WTC11 (cell line): ENCODE data around the gene OPALIN. TPM values are rescaled to one million over a fixed set of nuclear protein-coding genes. Genes with fewer than 3 reads are reported as not detected.

ENCODE experiments used
- ATAC-seq: fragments of 200-7000 bp; cut with Tn5 transposase; 2 replicates; pipeline ENCODE4 v1.10.0; 2021; ENCODE audit warnings: mild to moderate bottlenecking, moderate library complexity
- CTCF ChIA-PET: fragments of 300-600 bp; sonication (Branson Sonifier 250); formaldehyde crosslinking; loops from one replicate; lab custom pipeline; 2021; ENCODE audit warnings: antibody characterized with exemption; lab: Charles Lee
- POLR2A ChIA-PET: fragments of 350-600 bp; sonication (Branson Sonifier 250); formaldehyde crosslinking; loops from one replicate; lab custom pipeline; 2021; ENCODE audit warnings: antibody characterized with exemption; lab: Charles Lee
- DNase-seq: peaks from one replicate; pipeline ENCODE4 v3.0.0; 2021; ENCODE audit warnings: low spot score
- H3K27ac Mint-ChIP-seq: 2 replicates; pipeline ENCODE4 v1.8.0; 2021; ENCODE audit warnings: mixed read lengths
- H3K27me3 Mint-ChIP-seq: 2 replicates; pipeline ENCODE4 v1.8.0; 2021; ENCODE audit warnings: low read depth, mild to moderate bottlenecking, moderate library complexity, mixed read lengths
- H3K36me3 Mint-ChIP-seq: 2 replicates; pipeline ENCODE4 v1.8.0; 2021; ENCODE audit warnings: mixed read lengths
- H3K4me1 Mint-ChIP-seq: 2 replicates; pipeline ENCODE4 v1.8.0; 2022; ENCODE audit warnings: mixed read lengths
- H3K4me3 Mint-ChIP-seq: 2 replicates; pipeline ENCODE4 v1.8.0; 2021; ENCODE audit warnings: mild to moderate bottlenecking, moderate library complexity, mixed read lengths
- H3K9me3 Mint-ChIP-seq: 2 replicates; pipeline ENCODE4 v1.8.0; 2021; ENCODE audit warnings: mixed read lengths
- EMX1 ChIP-seq: fragments of 250-450 bp; sonication (Bioruptor Pico); IDR thresholded peaks from 2 replicates; pipeline ENCODE4 v1.8.0; 2021; ENCODE audit warnings: mild to moderate bottlenecking
- ERG ChIP-seq: fragments of 250-450 bp; sonication (Bioruptor Pico); IDR thresholded peaks from 2 replicates; pipeline ENCODE4 v1.8.0; 2021; ENCODE audit warnings: mild to moderate bottlenecking
- ETV6 ChIP-seq: sonication (generic); formaldehyde crosslinking; IDR thresholded peaks from 2 replicates; pipeline ENCODE4 v1.8.1; 2022; ENCODE audit warnings: mild to moderate bottlenecking, missing genetic modification reagents
- FOXP4 ChIP-seq: sonication (generic); formaldehyde crosslinking; IDR thresholded peaks from 2 replicates; pipeline ENCODE4 v1.8.0; 2022; ENCODE audit warnings: mild to moderate bottlenecking, missing genetic modification reagents
- IRF1 ChIP-seq: sonication (generic); formaldehyde crosslinking; IDR thresholded peaks from 2 replicates; pipeline ENCODE4 v1.8.0; 2023; ENCODE audit warnings: missing genetic modification reagents
- IRF2 ChIP-seq: sonication (generic); formaldehyde crosslinking; IDR thresholded peaks from 2 replicates; pipeline ENCODE4 v1.8.0; 2022; ENCODE audit warnings: low read depth, missing genetic modification reagents, borderline replicate concordance
- MAX ChIP-seq: sonication (generic); formaldehyde crosslinking; IDR thresholded peaks from 2 replicates; pipeline ENCODE4 v1.8.0; 2022; ENCODE audit warnings: mild to moderate bottlenecking, missing genetic modification reagents
- MLX ChIP-seq: sonication (generic); formaldehyde crosslinking; IDR thresholded peaks from 2 replicates; pipeline ENCODE4 v1.8.1; 2023; ENCODE audit warnings: mild to moderate bottlenecking, missing genetic modification reagents, moderate library complexity
- NFE2L1 ChIP-seq: sonication (generic); formaldehyde crosslinking; IDR thresholded peaks from 2 replicates; pipeline ENCODE4 v1.8.1; 2023; ENCODE audit warnings: missing genetic modification reagents
- NFYB ChIP-seq: sonication (generic); formaldehyde crosslinking; conservative IDR thresholded peaks from 2 replicates; pipeline ENCODE4 v1.8.0; 2022; ENCODE audit warnings: low read depth, missing genetic modification reagents
- NR3C1 ChIP-seq: sonication (generic); formaldehyde crosslinking; conservative IDR thresholded peaks from 2 replicates; pipeline ENCODE4 v1.8.1; 2023; ENCODE audit warnings: low read depth, mild to moderate bottlenecking, missing genetic modification reagents
- RORB ChIP-seq: fragments of 250-450 bp; sonication (Bioruptor Pico); IDR thresholded peaks from 2 replicates; pipeline ENCODE4 v1.9.0; 2021; ENCODE audit warnings: mild to moderate bottlenecking
- SMAD4 ChIP-seq: sonication (generic); formaldehyde crosslinking; IDR thresholded peaks from 2 replicates; pipeline ENCODE4 v1.8.0; 2022; ENCODE audit warnings: mild to moderate bottlenecking, missing genetic modification reagents
- TCF7 ChIP-seq: sonication (generic); formaldehyde crosslinking; IDR thresholded peaks from 2 replicates; pipeline ENCODE4 v1.8.0; 2022; ENCODE audit warnings: mild to moderate bottlenecking, low read depth, missing genetic modification reagents, moderate library complexity
- TP53 ChIP-seq: sonication (generic); formaldehyde crosslinking; IDR thresholded peaks from 2 replicates; pipeline ENCODE4 v1.8.1; 2023; ENCODE audit warnings: mild to moderate bottlenecking, missing genetic modification reagents
- USF1 ChIP-seq: sonication (generic); formaldehyde crosslinking; IDR thresholded peaks from 2 replicates; pipeline ENCODE4 v1.8.0; 2022; ENCODE audit warnings: mild to moderate bottlenecking, missing genetic modification reagents
- USF2 ChIP-seq: sonication (generic); formaldehyde crosslinking; IDR thresholded peaks from 2 replicates; pipeline ENCODE4 v1.8.1; 2023; ENCODE audit warnings: mild to moderate bottlenecking, missing genetic modification reagents, moderate library complexity
- ZNF138 ChIP-seq: sonication (generic); formaldehyde crosslinking; conservative IDR thresholded peaks from 2 replicates; pipeline ENCODE4 v1.8.1; 2022; ENCODE audit warnings: mild to moderate bottlenecking, moderate library complexity, missing genetic modification reagents
- ZNF219 ChIP-seq: sonication (generic); formaldehyde crosslinking; IDR thresholded peaks from 2 replicates; pipeline ENCODE4 v1.8.0; 2023; ENCODE audit warnings: missing genetic modification reagents, mild to moderate bottlenecking, borderline replicate concordance
- total RNA-seq: library from RNA; stranded (reverse); gene quantifications from 3 replicates; pipeline ENCODE4 v1.2.3, GENCODE V29; 2021

The OPALIN gene
- total RNA-seq, 1 experiment from 2014 or later, result 0.04 TPM

GRCh38 chr10:96338279-96338925, 20.4 kb downstream of the OPALIN start:
- DNase-seq (no peak), ATAC-seq (no peak)
- ChIA-PET CTCF (interaction anchor here (0.5 to 3.0 kb wide), 11 partner anchors 9 to 321 kb away, joined by 3 to 31 read pairs (median 6); no protein-coding TSS in a partner anchor), POLR2A (interaction anchor here (0.9 kb wide), 1 partner anchor 61 kb away, joined by 3 read pairs; no protein-coding TSS in a partner anchor)
- Mint-ChIP-seq H3K36me3 (no peaks in the 10 kb centered on the region; the same call in 1 of the 2 replicates), H3K4me3 (no peak overlapping the region), H3K9me3 (no peaks in the 10 kb centered on the region), H3K4me1 (peaks cover 51% of the 10 kb centered on the region), H3K27me3 (peaks cover 16% of the 10 kb centered on the region), H3K27ac (no peak overlapping the region)
- TF ChIP-seq RORB (CRISPR knock-in tag) (no peak), TCF7 (CRISPR knock-in tag) (no peak), ZNF219 (CRISPR knock-in tag) (no peak), MLX (no peak), TP53 (no peak), EMX1 (CRISPR knock-in tag) (no peak), SMAD4 (no peak), MAX (CRISPR knock-in tag) (no peak), FOXP4 (CRISPR knock-in tag) (no peak), ETV6 (CRISPR knock-in tag) (no peak), NR3C1 (CRISPR knock-in tag) (no peak), IRF2 (CRISPR knock-in tag) (no peak), USF1 (CRISPR knock-in tag) (no peak)

- Mint-ChIP-seq H3K36me3 (no peaks in the 10 kb centered on the region), H3K4me3 (no peak overlapping the region), H3K27ac (no peak overlapping the region)
- no peak for ATAC-seq
- peak; percentile 86 for TF ChIP-seq USF2 (CRISPR knock-in tag)
- no peak for TF ChIP-seq ZNF138 (CRISPR knock-in tag)
- no peak for TF ChIP-seq NFYB (CRISPR knock-in tag)
- TF ChIP-seq NFE2L1 (CRISPR knock-in tag), result no peak
- TF ChIP-seq IRF1 (CRISPR knock-in tag), result no peak
- TF ChIP-seq USF1 (CRISPR knock-in tag), result peak; percentile 70; the same call in 1 of the 2 replicates
- TF ChIP-seq ERG, result no peak
- TF ChIP-seq, all 79 proteins: peak for 2
- ChIA-PET POLR2A (no interaction called here), CTCF (interaction anchor here (0.5 to 3.0 kb wide), 5 partner anchors 27 to 108 kb away, joined by 3 to 31 read pairs (median 7); no protein-coding TSS in a partner anchor)
- no peak for DNase-seq
- no peaks in the 10 kb centered on the region for H3K9me3 Mint-ChIP-seq
- H3K27me3 Mint-ChIP-seq, result peaks cover 3% of the 10 kb centered on the region
- peaks cover 42% of the 10 kb centered on the region for H3K4me1 Mint-ChIP-seq
These were observed 21.7 kb downstream of the OPALIN start for GRCh38 chr10:96337106-96337505.
